Esophagus squamous epithelium (tissue), 5 donors: ENCODE data around the gene UVRAG. TPM values are rescaled to one million over a fixed set of nuclear protein-coding genes. Genes with fewer than 3 reads are reported as not detected.

Experiments used
- DNase-seq: peaks from one replicate; lab custom pipeline; 2025; lab: John Stamatoyannopoulos, UW
- H3K27ac ChIP-seq, 4 donors: fragments of 200-600 bp; sonication (generic); one replicate each; pipeline ENCODE4 v1.5.1; 2016 to 2019; ENCODE audit warnings: mild to moderate bottlenecking in 1 of 4
- H3K27me3 ChIP-seq, 4 donors: fragments of 200-600 bp; sonication (generic); 1 replicate in 3 of 4; 2 replicates in 1 of 4; pipeline versions ENCODE4 v1.5.1 to v1.6.0; 2017 to 2021; ENCODE audit warnings: antibody characterized with exemption in 1 of 4
- H3K36me3 ChIP-seq, 3 donors: fragments of 200-600 bp; sonication (generic); one replicate each; pipeline ENCODE4 v1.5.1; 2016 to 2019
- H3K4me1 ChIP-seq, 3 donors: fragments of 200-600 bp; sonication (generic); one replicate each; pipeline ENCODE4 v1.5.1; 2017 to 2019
- H3K4me3 ChIP-seq, 4 donors: fragments of 200-600 bp; sonication (generic); 1 replicate in 3 of 4; 2 replicates in 1 of 4; pipeline ENCODE4 v1.5.1; 2016 to 2019; ENCODE audit warnings: mild to moderate bottlenecking in 2 of 4, moderate library complexity in 1 of 4
- H3K9me3 ChIP-seq, 3 donors: fragments of 200-600 bp; sonication (generic); one replicate each; pipeline ENCODE4 v1.5.1; 2016 to 2019
- CTCF ChIP-seq, 6 experiments: fragments of 450-650 bp in 4 of 6; fragments of 200-600 bp in 2 of 6; sonication (generic) in 2 of 6; IDR thresholded peaks; one replicate each; pipeline ENCODE4 v1.5.1; 2016 to 2019; ENCODE audit warnings: antibody characterized with exemption in 6 of 6, mild to moderate bottlenecking in 4 of 6, moderate library complexity in 4 of 6
- POLR2A ChIP-seq, 4 donors: fragments of 450-650 bp; IDR thresholded peaks; one replicate each; pipeline ENCODE4 v1.6.1; 2017; ENCODE audit warnings: antibody characterized with exemption in 4 of 4, mild to moderate bottlenecking in 4 of 4, moderate library complexity in 3 of 4
- WGBS, 2 donors: methylation state at CpG; one replicate each; pipeline ENCODE4 v1.1.5; 2018; 5-methylcytosine and 5-hydroxymethylcytosine counted together
- intact Hi-C: fragments of 100-400 bp; cut with DNase I; formaldehyde crosslinking; loops from one replicate; pipeline ENCODE4 v1.15.0; 2022
- total RNA-seq, 4 donors: library from RNA; depleted of rRNA; stranded (reverse); fragments of >200 nt; gene quantifications; one replicate each; pipeline ENCODE4 v1.1.0, GENCODE V29; 2016
- donor health status: DM: yes; HTN: yes; CAD: no.

Gene UVRAG
- total RNA-seq, 4 donors from 2014 or later = 3.5 to 15.4 (median 8.5) TPM

GRCh38 chr11:75950141-75950540 is 135.1 kb downstream of the UVRAG start:
- Histone ChIP-seq H3K4me3 (no peak overlapping the region), H3K36me3 (no peaks in the 10 kb centered on the region), H3K27ac (no peak overlapping the region), H3K27me3 (no peaks in the 10 kb centered on the region), H3K4me1 (peaks cover 0 to 11% (median 3%) of the 10 kb centered on the region in 3 donors), H3K9me3 (no peaks in the 10 kb centered on the region)
- TF ChIP-seq CTCF (IDR thresholded peaks at IDR 0.05) = no peak
- no peak for TF ChIP-seq POLR2A (IDR thresholded peaks at IDR 0.05)
- DNase-seq = no peak
- 91 to 93% methylated on average over 6 of the region's 6 CpGs for WGBS, 2 donors
- intact Hi-C loops = no loop called here

- no peak for TF ChIP-seq CTCF (IDR thresholded peaks at IDR 0.05)
- TF ChIP-seq POLR2A (IDR thresholded peaks at IDR 0.05) = no peak
- Histone ChIP-seq H3K27ac (no peak overlapping the region), H3K36me3 (no peaks in the 10 kb centered on the region), H3K27me3 (no peaks in the 10 kb centered on the region), H3K4me1 (no peaks in the 10 kb centered on the region), H3K4me3 (no peak overlapping the region), H3K9me3 (no peaks in the 10 kb centered on the region)
- DNase-seq = no peak
- intact Hi-C loops = no loop called here
- 26 to 35% methylated on average over 2 of the region's 2 CpGs for WGBS, 2 donors
These were observed 139.0 kb downstream of the UVRAG start for GRCh38 chr11:75954039-75954438.

GRCh38 chr11:75955443-75955842 is 140.4 kb downstream of the UVRAG start:
- H3K4me3 ChIP-seq = no peak overlapping the region
- no peaks in the 10 kb centered on the region for H3K27me3 ChIP-seq
- H3K36me3 ChIP-seq = no peaks in the 10 kb centered on the region
- no peaks in the 10 kb centered on the region for H3K4me1 ChIP-seq
- H3K9me3 ChIP-seq = no peaks in the 10 kb centered on the region
- no peak for DNase-seq
- TF ChIP-seq CTCF (IDR thresholded peaks at IDR 0.05) (no peak), POLR2A (IDR thresholded peaks at IDR 0.05) (no peak)
- 83 to 87% methylated on average over 5 of the region's 5 CpGs for WGBS, 2 donors
- H3K27ac ChIP-seq = no peak overlapping the region
- intact Hi-C loops = no loop called here

- no peaks in the 10 kb centered on the region for H3K9me3 ChIP-seq
- no peak for TF ChIP-seq POLR2A (IDR thresholded peaks at IDR 0.05)
- TF ChIP-seq CTCF (IDR thresholded peaks at IDR 0.05) = no peak
- H3K27ac ChIP-seq = no peak overlapping the region
- intact Hi-C loops = no loop called here
- WGBS, 2 donors = 88 to 94% methylated on average over 2 of the region's 2 CpGs
- no peaks in the 10 kb centered on the region for H3K4me1 ChIP-seq
- no peak overlapping the region for H3K4me3 ChIP-seq
- no peaks in the 10 kb centered on the region for H3K36me3 ChIP-seq
- H3K27me3 ChIP-seq = no peaks in the 10 kb centered on the region
- no peak for DNase-seq
These were observed 144.5 kb downstream of the UVRAG start for GRCh38 chr11:75959540-75959939.

GRCh38 chr11:75964071-75964470 is 149.1 kb downstream of the UVRAG start:
- Histone ChIP-seq H3K4me1 (peaks cover 0 to 26% (median 5%) of the 10 kb centered on the region in 3 donors), H3K27ac (no peak overlapping the region), H3K27me3 (no peaks in the 10 kb centered on the region), H3K4me3 (no peak overlapping the region), H3K36me3 (no peaks in the 10 kb centered on the region), H3K9me3 (no peaks in the 10 kb centered on the region)
- TF ChIP-seq CTCF (IDR thresholded peaks at IDR 0.05) (no peak), POLR2A (IDR thresholded peaks at IDR 0.05) (no peak)
- no peak for DNase-seq
- WGBS, 2 donors = 94 to 96% methylated on average over 2 of the region's 2 CpGs
- intact Hi-C loops = no loop called here
